Breast epithelium (tissue), 3 donors: Measurements from ENCODE around the gene FERMT1.

Source experiments
- POLR2A ChIP-seq: fragments of 450-650 bp; IDR thresholded peaks from one replicate; pipeline ENCODE4 v1.6.1; 2016; ENCODE audit warnings: antibody characterized with exemption, mild to moderate bottlenecking, moderate library complexity
- POLR2AphosphoS5 ChIP-seq, 3 donors: sonication (generic); formaldehyde crosslinking; IDR thresholded peaks; one replicate each; pipeline ENCODE4 v1.6.1; 2017; ENCODE audit warnings: antibody characterized with exemption in 3 of 3
- TF ChIP-seq, protein P1 (sequence below), 3 donors: fragments of 450-650 bp; IDR thresholded peaks; one replicate each; pipeline ENCODE4 v1.5.1; 2016 to 2017; ENCODE audit warnings: antibody characterized with exemption in 3 of 3, mild to moderate bottlenecking in 3 of 3, moderate library complexity in 3 of 3

DNA sequence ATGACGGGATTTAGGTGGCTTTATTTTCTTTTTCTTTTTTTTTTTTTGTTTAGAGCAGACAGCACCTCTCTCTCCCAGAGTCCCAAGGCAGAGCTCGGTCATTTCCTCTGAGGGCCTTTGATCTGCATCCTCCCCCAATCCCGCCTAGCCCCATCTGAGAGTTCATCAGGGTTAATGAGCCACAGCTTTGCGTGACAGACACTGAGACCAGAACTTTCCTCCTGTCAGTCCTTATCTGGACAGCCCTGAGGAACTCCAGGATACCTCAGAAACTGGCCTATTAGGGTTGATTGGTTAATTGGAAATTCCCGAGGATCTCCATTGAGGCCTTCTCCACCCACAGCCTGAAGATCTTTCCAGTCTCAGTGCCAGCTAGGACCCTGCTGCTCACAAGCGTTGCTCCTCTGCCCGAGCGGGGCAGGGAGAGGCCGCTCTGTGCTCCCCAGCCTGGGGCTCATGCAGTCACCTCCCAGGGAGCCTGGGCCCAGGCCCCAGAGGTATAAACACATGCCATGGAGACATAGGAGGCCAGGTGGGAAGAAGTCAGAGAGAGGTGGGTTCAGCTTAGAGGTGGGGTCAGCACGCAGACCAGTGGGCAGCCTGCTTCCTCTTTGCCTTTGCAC is 67.6 kb downstream of the FERMT1 start:
- TF ChIP-seq, protein P1, sequence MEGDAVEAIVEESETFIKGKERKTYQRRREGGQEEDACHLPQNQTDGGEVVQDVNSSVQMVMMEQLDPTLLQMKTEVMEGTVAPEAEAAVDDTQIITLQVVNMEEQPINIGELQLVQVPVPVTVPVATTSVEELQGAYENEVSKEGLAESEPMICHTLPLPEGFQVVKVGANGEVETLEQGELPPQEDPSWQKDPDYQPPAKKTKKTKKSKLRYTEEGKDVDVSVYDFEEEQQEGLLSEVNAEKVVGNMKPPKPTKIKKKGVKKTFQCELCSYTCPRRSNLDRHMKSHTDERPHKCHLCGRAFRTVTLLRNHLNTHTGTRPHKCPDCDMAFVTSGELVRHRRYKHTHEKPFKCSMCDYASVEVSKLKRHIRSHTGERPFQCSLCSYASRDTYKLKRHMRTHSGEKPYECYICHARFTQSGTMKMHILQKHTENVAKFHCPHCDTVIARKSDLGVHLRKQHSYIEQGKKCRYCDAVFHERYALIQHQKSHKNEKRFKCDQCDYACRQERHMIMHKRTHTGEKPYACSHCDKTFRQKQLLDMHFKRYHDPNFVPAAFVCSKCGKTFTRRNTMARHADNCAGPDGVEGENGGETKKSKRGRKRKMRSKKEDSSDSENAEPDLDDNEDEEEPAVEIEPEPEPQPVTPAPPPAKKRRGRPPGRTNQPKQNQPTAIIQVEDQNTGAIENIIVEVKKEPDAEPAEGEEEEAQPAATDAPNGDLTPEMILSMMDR (IDR thresholded peaks at IDR 0.05) = no peak
- no peak for TF ChIP-seq POLR2AphosphoS5 (IDR thresholded peaks at IDR 0.05)
- no peak for TF ChIP-seq POLR2A
